Mucosa of rectum (tissue), 2 donors: ENCODE results near the gene COPB1.
A peak's percentile ranks its signal among the peaks of the same experiment; 100 is the strongest.

Experiments
- H3K27ac ChIP-seq, 2 donors: one replicate each; pipeline ENCODE4 v1.7.0; 2013; ENCODE audit warnings: inconsistent platforms in 2 of 2, low read depth in 2 of 2, low read length in 2 of 2
- H3K27me3 ChIP-seq, 2 donors: one replicate each; pipeline ENCODE4 v1.7.0; 2013; ENCODE audit warnings: low read length in 2 of 2; ENCODE audit not compliant: control insufficient read depth in 2 of 2, insufficient read depth in 2 of 2
- H3K36me3 ChIP-seq, 2 donors: one replicate each; pipeline ENCODE4 v1.7.0; 2013; ENCODE audit warnings: low read length in 2 of 2; ENCODE audit not compliant: control insufficient read depth in 2 of 2, insufficient read depth in 2 of 2
- H3K4me1 ChIP-seq, 2 donors: one replicate each; pipeline ENCODE4 v1.7.0; 2013; ENCODE audit warnings: low read length in 2 of 2, mild to moderate bottlenecking in 1 of 2; ENCODE audit not compliant: control insufficient read depth in 2 of 2, insufficient read depth in 2 of 2
- H3K4me3 ChIP-seq, 2 donors: one replicate each; pipeline ENCODE4 v1.7.0; 2013; ENCODE audit warnings: low read length in 2 of 2
- H3K9ac ChIP-seq, 2 donors: one replicate each; pipeline ENCODE4 v1.7.0; 2013; ENCODE audit warnings: low read length in 2 of 2, low read depth in 1 of 2, mild to moderate bottlenecking in 1 of 2
- H3K9me3 ChIP-seq, 2 donors: one replicate each; pipeline ENCODE4 v1.7.0; 2013; ENCODE audit warnings: low read length in 2 of 2; ENCODE audit not compliant: control insufficient read depth in 2 of 2
- donor health status: healthy.
- donor health status: Normal muscosa, but diverticular disease.

The COPB1 gene

GRCh38 chr11:14499560-14500180, at the start of gene COPB1:
COPB1 (minus strand) TSS chr11:14499811; CDS start chr11:14498928, 883 bp downstream.
- Histone ChIP-seq H3K4me3 (peak within 1 kb of the TSS; percentile 95 to 96), H3K27ac (peak within 1 kb of the TSS; percentile 91 to 93), H3K9ac (peak within 1 kb of the TSS; percentile 91 to 94), H3K4me1 (peaks cover 0 to 21% of the 10 kb centered on the region in 2 donors), H3K36me3 (peaks cover 25 to 32% of the 10 kb centered on the region in 2 donors), H3K9me3 (no peaks in the 10 kb centered on the region), H3K27me3 (no peaks in the 10 kb centered on the region)

- Histone ChIP-seq H3K27me3 (no peaks in the 10 kb centered on the region), H3K9me3 (no peaks in the 10 kb centered on the region), H3K4me1 (peaks cover 0 to under 1% of the 10 kb centered on the region in 2 donors), H3K36me3 (no peaks in the 10 kb centered on the region), H3K27ac (no peak overlapping the region), H3K4me3 (no peak overlapping the region), H3K9ac (no peak overlapping the region)
These were observed 47.8 kb upstream of the COPB1 start for GRCh38 chr11:14547440-14547839.

- no peaks in the 10 kb centered on the region for H3K9me3 ChIP-seq
- H3K9ac ChIP-seq: no peak overlapping the region
- H3K27ac ChIP-seq: no peak overlapping the region
- H3K36me3 ChIP-seq: no peaks in the 10 kb centered on the region
- no peaks in the 10 kb centered on the region for H3K27me3 ChIP-seq
- H3K4me3 ChIP-seq: no peak overlapping the region
- peaks cover 0 to 4% of the 10 kb centered on the region in 2 donors for H3K4me1 ChIP-seq
These were observed 47.1 kb upstream of the COPB1 start for GRCh38 chr11:14546672-14547071.

GRCh38 chr11:14544611-14545010, 45.0 kb upstream of the COPB1 start:
- Histone ChIP-seq H3K27me3 (no peaks in the 10 kb centered on the region), H3K4me1 (peaks cover 4 to 7% of the 10 kb centered on the region in 2 donors), H3K9me3 (no peaks in the 10 kb centered on the region), H3K9ac (no peak overlapping the region), H3K36me3 (no peaks in the 10 kb centered on the region), H3K27ac (no peak overlapping the region), H3K4me3 (no peak overlapping the region)

GRCh38 chr11:14543260-14543659, 43.6 kb upstream of the COPB1 start:
- peak overlapping the region; percentile 10 to 12 for H3K27ac ChIP-seq
- H3K36me3 ChIP-seq: no peaks in the 10 kb centered on the region
- H3K4me3 ChIP-seq: no peak overlapping the region
- H3K9me3 ChIP-seq: no peaks in the 10 kb centered on the region
- peaks cover 4 to 7% of the 10 kb centered on the region in 2 donors for H3K4me1 ChIP-seq
- no peaks in the 10 kb centered on the region for H3K27me3 ChIP-seq
- no peak overlapping the region for H3K9ac ChIP-seq

- Histone ChIP-seq H3K9ac (no peak overlapping the region), H3K4me3 (peak overlapping the region in 1 of 2 donors; percentile 9), H3K27me3 (no peaks in the 10 kb centered on the region), H3K27ac (peak overlapping the region; percentile 10 to 12), H3K36me3 (no peaks in the 10 kb centered on the region), H3K9me3 (no peaks in the 10 kb centered on the region), H3K4me1 (peaks cover 4 to 7% of the 10 kb centered on the region in 2 donors)
These were observed 42.7 kb upstream of the COPB1 start for GRCh38 chr11:14542324-14542723.

GRCh38 chr11:14541192-14541947, 41.8 kb upstream of the COPB1 start:
- H3K36me3 ChIP-seq: no peaks in the 10 kb centered on the region
- H3K27ac ChIP-seq: peak overlapping the region in 1 of 2 donors; percentile 18
- H3K9ac ChIP-seq: no peak overlapping the region
- H3K27me3 ChIP-seq: no peaks in the 10 kb centered on the region
- no peaks in the 10 kb centered on the region for H3K9me3 ChIP-seq
- H3K4me3 ChIP-seq: no peak overlapping the region
- peaks cover 7% of the 10 kb centered on the region in 2 donors for H3K4me1 ChIP-seq

- no peaks in the 10 kb centered on the region for H3K36me3 ChIP-seq
- no peaks in the 10 kb centered on the region for H3K27me3 ChIP-seq
- H3K27ac ChIP-seq: peak overlapping the region in 1 of 2 donors; percentile 5
- H3K9me3 ChIP-seq: no peaks in the 10 kb centered on the region
- H3K4me1 ChIP-seq: peaks cover 7% of the 10 kb centered on the region in 2 donors
- H3K4me3 ChIP-seq: no peak overlapping the region
- no peak overlapping the region for H3K9ac ChIP-seq
These were observed 40.4 kb upstream of the COPB1 start for GRCh38 chr11:14539982-14540421.

GRCh38 chr11:14538926-14539554, 39.4 kb upstream of the COPB1 start:
- Histone ChIP-seq H3K36me3 (no peaks in the 10 kb centered on the region), H3K27me3 (no peaks in the 10 kb centered on the region), H3K27ac (no peak overlapping the region), H3K9ac (no peak overlapping the region), H3K9me3 (no peaks in the 10 kb centered on the region), H3K4me3 (no peak overlapping the region), H3K4me1 (peaks cover 7% of the 10 kb centered on the region in 2 donors)
